WERI-Rb-1 (cell line): ENCODE measurements around the gene TMEM39A.

ENCODE experiments used
- DNase-seq: peaks from one replicate; pipeline ENCODE4 v3.0.0-alpha.2; 2020
- H3K27ac ChIP-seq: fragments of 250-450 bp; sonication (Bioruptor Pico); 2 replicates; pipeline ENCODE4 v1.5.1; 2020; ENCODE audit warnings: mild to moderate bottlenecking, moderate library complexity
- H3K27me3 ChIP-seq: fragments of 250-450 bp; sonication (Bioruptor Pico); 2 replicates; pipeline ENCODE4 v1.5.1; 2021; ENCODE audit warnings: mild to moderate bottlenecking, low read depth, moderate library complexity; ENCODE audit not compliant: insufficient read depth, severe bottlenecking
- H3K36me3 ChIP-seq: fragments of 250-450 bp; sonication (Bioruptor Pico); 2 replicates; pipeline ENCODE4 v1.5.1; 2020; ENCODE audit warnings: mild to moderate bottlenecking, moderate library complexity
- H3K4me3 ChIP-seq: 2 replicates; pipeline ENCODE4 v1.5.1; 2011; ENCODE audit warnings: low read depth, mild to moderate bottlenecking, control low read depth, low read length
- H3K9me3 ChIP-seq: fragments of 250-450 bp; sonication (Bioruptor Pico); 2 replicates; pipeline ENCODE4 v1.5.1; 2021; ENCODE audit warnings: mild to moderate bottlenecking, moderate library complexity; ENCODE audit not compliant: severe bottlenecking
- TF ChIP-seq, protein P1 (sequence below): IDR thresholded peaks from 2 replicates; pipeline ENCODE4 v1.5.1; 2011; ENCODE audit warnings: low read depth, mild to moderate bottlenecking, control low read depth, inconsistent platforms, low read length

TMEM39A gene

DNA sequence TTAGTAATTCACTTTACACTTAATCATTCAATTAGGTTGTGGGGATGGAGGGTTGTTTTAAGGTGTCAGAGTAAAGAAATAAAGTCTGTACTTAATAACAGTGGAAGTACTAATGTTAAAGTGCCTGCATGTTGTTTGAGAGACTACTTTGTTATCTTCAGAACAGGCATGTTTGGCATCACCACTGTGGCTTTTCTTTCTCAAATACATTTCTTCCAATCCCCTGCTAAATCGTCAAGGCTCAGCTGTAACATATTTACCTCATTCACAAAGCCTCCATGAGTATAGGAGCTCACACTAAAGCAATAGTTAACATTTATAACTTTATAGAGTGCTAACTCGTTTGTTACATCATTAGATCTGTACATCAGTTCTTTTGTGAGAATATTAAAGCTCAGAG lies 37.5 kb upstream of the TMEM39A start:
- TF ChIP-seq, protein P1, sequence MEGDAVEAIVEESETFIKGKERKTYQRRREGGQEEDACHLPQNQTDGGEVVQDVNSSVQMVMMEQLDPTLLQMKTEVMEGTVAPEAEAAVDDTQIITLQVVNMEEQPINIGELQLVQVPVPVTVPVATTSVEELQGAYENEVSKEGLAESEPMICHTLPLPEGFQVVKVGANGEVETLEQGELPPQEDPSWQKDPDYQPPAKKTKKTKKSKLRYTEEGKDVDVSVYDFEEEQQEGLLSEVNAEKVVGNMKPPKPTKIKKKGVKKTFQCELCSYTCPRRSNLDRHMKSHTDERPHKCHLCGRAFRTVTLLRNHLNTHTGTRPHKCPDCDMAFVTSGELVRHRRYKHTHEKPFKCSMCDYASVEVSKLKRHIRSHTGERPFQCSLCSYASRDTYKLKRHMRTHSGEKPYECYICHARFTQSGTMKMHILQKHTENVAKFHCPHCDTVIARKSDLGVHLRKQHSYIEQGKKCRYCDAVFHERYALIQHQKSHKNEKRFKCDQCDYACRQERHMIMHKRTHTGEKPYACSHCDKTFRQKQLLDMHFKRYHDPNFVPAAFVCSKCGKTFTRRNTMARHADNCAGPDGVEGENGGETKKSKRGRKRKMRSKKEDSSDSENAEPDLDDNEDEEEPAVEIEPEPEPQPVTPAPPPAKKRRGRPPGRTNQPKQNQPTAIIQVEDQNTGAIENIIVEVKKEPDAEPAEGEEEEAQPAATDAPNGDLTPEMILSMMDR = no peak
- DNase-seq = no peak
- no peaks in the 10 kb centered on the region; the same call in 1 of the 2 replicates for H3K36me3 ChIP-seq
- no peak overlapping the region for H3K27ac ChIP-seq
- no peaks in the 10 kb centered on the region for H3K27me3 ChIP-seq
- no peak overlapping the region for H3K4me3 ChIP-seq
- no peaks in the 10 kb centered on the region for H3K9me3 ChIP-seq

- no peak overlapping the region for H3K4me3 ChIP-seq
- H3K27ac ChIP-seq = no peak overlapping the region
- no peak for DNase-seq
- TF ChIP-seq, protein P1 = no peak
- no peaks in the 10 kb centered on the region for H3K27me3 ChIP-seq
- H3K36me3 ChIP-seq = no peaks in the 10 kb centered on the region
- no peaks in the 10 kb centered on the region for H3K9me3 ChIP-seq
These were observed 36.9 kb upstream of the TMEM39A start for GRCh38 chr3:119500265-119500664.

DNA sequence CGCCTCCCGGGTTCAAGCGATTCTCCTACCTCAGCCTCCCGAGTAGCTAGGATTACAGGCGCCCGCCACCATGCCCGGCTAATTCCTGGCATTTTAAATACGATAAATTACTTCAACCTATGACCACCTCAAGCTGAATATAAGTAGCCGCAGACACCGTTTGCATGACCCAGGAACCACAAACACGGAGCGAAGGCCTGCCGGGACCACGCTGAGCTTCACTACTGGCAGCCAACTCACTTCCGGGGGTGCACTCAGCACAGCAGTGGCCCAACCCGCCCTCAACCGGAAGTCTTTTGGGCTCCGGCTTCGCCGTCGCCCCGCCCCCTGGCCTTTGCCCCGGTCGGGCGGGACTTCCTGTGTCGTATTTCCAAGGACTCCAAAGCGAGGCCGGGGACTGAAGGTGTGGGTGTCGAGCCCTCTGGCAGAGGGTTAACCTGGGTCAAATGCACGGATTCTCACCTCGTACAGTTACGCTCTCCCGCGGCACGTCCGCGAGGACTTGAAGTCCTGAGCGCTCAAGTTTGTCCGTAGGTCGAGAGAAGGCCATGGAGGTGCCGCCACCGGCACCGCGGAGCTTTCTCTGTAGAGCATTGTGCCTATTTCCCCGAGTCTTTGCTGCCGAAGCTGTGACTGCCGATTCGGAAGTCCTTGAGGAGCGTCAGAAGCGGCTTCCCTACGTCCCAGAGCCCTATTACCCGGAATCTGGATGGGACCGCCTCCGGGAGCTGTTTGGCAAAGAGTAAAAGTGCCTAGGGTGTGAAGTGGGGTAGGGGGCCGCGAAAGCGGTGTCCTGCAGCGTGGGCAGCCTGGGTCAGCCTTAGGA lies 35.0 kb upstream of the TMEM39A start, which contains the start of gene TIMMDC1:
TSS of gene TIMMDC1 (plus strand) at position 362 of the 826 bp plus-strand sequence. CDS start at position 549, 187 bp downstream.
- peak; percentile 97 for DNase-seq
- peak within 1 kb of the TSS; percentile 80 for H3K27ac ChIP-seq
- no peaks in the 10 kb centered on the region for H3K9me3 ChIP-seq
- TF ChIP-seq, protein P1 = no peak
- no peaks in the 10 kb centered on the region for H3K36me3 ChIP-seq
- no peaks in the 10 kb centered on the region for H3K27me3 ChIP-seq
- H3K4me3 ChIP-seq = peak within 1 kb of the TSS; percentile 99

- no peaks in the 10 kb centered on the region for H3K27me3 ChIP-seq
- peak overlapping the region; percentile 80 for H3K27ac ChIP-seq
- H3K9me3 ChIP-seq = no peaks in the 10 kb centered on the region
- TF ChIP-seq, protein P1 = no peak
- DNase-seq = no peak
- peak overlapping the region; percentile 99 for H3K4me3 ChIP-seq
- no peaks in the 10 kb centered on the region; the same call in 1 of the 2 replicates for H3K36me3 ChIP-seq
These were observed 34.4 kb upstream of the TMEM39A start for GRCh38 chr3:119497820-119498185.

GRCh38 chr3:119494597-119494996 lies 31.2 kb upstream of the TMEM39A start:
- peaks cover 10% of the 10 kb centered on the region for H3K36me3 ChIP-seq
- no peak overlapping the region for H3K4me3 ChIP-seq
- H3K27me3 ChIP-seq = no peaks in the 10 kb centered on the region
- TF ChIP-seq, protein P1 = no peak
- H3K9me3 ChIP-seq = no peaks in the 10 kb centered on the region
- no peak for DNase-seq
- H3K27ac ChIP-seq = no peak overlapping the region
